ENCODE results near the gene ZMYND15. TPM values are rescaled to one million over a fixed set of nuclear protein-coding genes. Genes with fewer than 3 reads are reported as not detected.
"Not testable (repeated sequence)": the region's sequence is repeated elsewhere in the genome, so short reads cannot be mapped to it uniquely, and the experiment has no call there.

The ZMYND15 gene
- total and polyA plus RNA-seq, 2 of the 4 experiments (the other 2 are of a cell fraction) = 0.07 TPM; not detected in 1

DNA sequence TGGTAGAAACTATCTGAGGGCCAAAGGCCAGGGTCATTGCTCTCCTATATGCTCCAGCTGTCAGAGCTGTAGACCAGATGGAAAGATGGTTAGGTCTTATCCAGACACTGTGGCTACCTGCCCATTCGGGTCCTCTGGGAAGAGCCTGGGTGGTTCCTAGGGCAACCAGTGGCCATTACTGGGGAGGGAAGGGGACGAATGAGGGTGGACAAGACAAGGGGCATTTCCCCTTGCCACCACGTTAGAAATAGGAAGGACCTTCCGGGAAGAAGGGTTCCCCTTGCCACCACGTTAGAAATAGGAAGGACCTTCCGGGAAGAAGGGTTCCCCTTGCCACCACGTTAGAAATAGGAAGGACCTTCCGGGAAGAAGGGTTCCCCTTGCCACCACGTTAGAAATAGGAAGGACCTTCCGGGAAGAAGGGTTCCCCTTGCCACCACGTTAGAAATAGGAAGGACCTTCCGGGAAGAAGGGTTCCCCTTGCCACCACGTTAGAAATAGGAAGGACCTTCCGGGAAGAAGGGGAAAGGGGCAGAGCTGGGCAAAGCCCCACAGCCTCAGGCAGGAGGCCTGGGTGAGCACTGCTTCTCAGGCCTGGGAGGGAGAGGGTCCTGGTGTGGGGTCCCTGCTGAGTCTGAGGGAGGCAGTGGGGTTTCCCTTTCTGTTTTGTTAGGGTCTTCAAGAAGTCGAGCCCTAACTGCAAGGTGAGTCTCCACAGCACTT is 25.1 kb upstream of the ZMYND15 start:
- CTCF ChIA-PET; H2AK9ac ChIP-seq (replicated peaks; ENCODE audit: low read depth, low read length, poor library complexity); H3K4me3 ChIP-seq (ENCODE audit: insufficient read depth, low read depth, low read length); ATAC-seq (ENCODE audit: low read depth); H4K20me1 ChIP-seq (ENCODE audit: insufficient read depth, low read length); H2BK15ac ChIP-seq (ENCODE audit: low read depth, low read length); H3K4me2 ChIP-seq (ENCODE audit: low read depth, low read length); H2AFZ ChIP-seq (replicated peaks; ENCODE audit: low read length, poor library complexity); H3K14ac ChIP-seq (replicated peaks; ENCODE audit: low read depth, low read length); H2BK20ac ChIP-seq (ENCODE audit: low read depth, low read length); H3K4me1 ChIP-seq (ENCODE audit: control insufficient read depth, insufficient read depth, low read length); BruUV-seq (replicated peaks); dilution Hi-C loops (cut with HindIII; ENCODE audit: low sequenced_read_pairs, unreplicated experiment); H3K9me1 ChIP-seq (ENCODE audit: insufficient read depth, low read length); H2AK5ac ChIP-seq (ENCODE audit: low read depth, low read length); H3K9ac ChIP-seq (ENCODE audit: low read depth, low read length); H4K5ac ChIP-seq (ENCODE audit: low read depth, low read length); H3K79me1 ChIP-seq (ENCODE audit: low read depth in 1 of 2, low read length in 2 of 2); H3K4ac ChIP-seq (ENCODE audit: low read depth, low read length); intact Hi-C loops (cut with micrococcal nuclease); H3K56ac ChIP-seq (ENCODE audit: extremely low read depth, insufficient read depth, low read length); H4K8ac ChIP-seq (ENCODE audit: low read depth in 2 of 2, low read length in 2 of 2); H3K36me3 ChIP-seq (ENCODE audit: control insufficient read depth, insufficient read depth, low read length); H3K23ac ChIP-seq (ENCODE audit: low read depth, low read length); H4K91ac ChIP-seq (ENCODE audit: insufficient read depth, low read depth, low read length); H3K9me3 ChIP-seq (ENCODE audit: control insufficient read depth, insufficient read depth, low read length); H3K18ac ChIP-seq (ENCODE audit: low read depth, low read length); H2BK5ac ChIP-seq (ENCODE audit: low read depth, low read length, poor library complexity, severe bottlenecking); H2BK120ac ChIP-seq (ENCODE audit: low read depth, low read length); POLR2A ChIA-PET (ENCODE audit: unreplicated experiment); H3K27ac ChIP-seq (ENCODE audit: insufficient read depth, low read length); H3K27me3 ChIP-seq (ENCODE audit: control insufficient read depth, insufficient read depth, low read length); DNase-seq: not testable (repeated sequence)
- in situ Hi-C loops (cut with MboI; ENCODE audit: low sequenced_read_pairs) = loop anchor here (10.0 kb wide), 1 partner anchor 170 kb away; no protein-coding TSS in a partner anchor
- no CpG with 5 or more reads among the region's 15 CpGs for WGBS, 2 experiments (ENCODE audit: extremely low coverage in 2 of 2, insufficient read length in 1 of 2)
